HT-29 (cell line): ENCODE results near the gene GABARAPL2. TPM values are rescaled to one million over a fixed set of nuclear protein-coding genes. Genes with fewer than 3 reads are reported as not detected.
"Not testable (repeated sequence)": the region's sequence is repeated elsewhere in the genome, so short reads cannot be mapped to it uniquely, and the experiment has no call there.

Experiments used
- DNase-seq: peaks from one replicate; pipeline ENCODE4 v3.0.0-alpha.2; 2015; ENCODE audit warnings: low spot score
- total RNA-seq: library from RNA; depleted of rRNA; stranded (reverse); fragments of >200 nt; shearing (Covaris generic); gene quantifications from 2 replicates; pipeline ENCODE4 v1.2.3, GENCODE V29; 2014; rRNA removed

The GABARAPL2 gene, protein sequence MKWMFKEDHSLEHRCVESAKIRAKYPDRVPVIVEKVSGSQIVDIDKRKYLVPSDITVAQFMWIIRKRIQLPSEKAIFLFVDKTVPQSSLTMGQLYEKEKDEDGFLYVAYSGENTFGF
- total RNA-seq, result 33.0 and 34.3 TPM in 2 replicates

DNA sequence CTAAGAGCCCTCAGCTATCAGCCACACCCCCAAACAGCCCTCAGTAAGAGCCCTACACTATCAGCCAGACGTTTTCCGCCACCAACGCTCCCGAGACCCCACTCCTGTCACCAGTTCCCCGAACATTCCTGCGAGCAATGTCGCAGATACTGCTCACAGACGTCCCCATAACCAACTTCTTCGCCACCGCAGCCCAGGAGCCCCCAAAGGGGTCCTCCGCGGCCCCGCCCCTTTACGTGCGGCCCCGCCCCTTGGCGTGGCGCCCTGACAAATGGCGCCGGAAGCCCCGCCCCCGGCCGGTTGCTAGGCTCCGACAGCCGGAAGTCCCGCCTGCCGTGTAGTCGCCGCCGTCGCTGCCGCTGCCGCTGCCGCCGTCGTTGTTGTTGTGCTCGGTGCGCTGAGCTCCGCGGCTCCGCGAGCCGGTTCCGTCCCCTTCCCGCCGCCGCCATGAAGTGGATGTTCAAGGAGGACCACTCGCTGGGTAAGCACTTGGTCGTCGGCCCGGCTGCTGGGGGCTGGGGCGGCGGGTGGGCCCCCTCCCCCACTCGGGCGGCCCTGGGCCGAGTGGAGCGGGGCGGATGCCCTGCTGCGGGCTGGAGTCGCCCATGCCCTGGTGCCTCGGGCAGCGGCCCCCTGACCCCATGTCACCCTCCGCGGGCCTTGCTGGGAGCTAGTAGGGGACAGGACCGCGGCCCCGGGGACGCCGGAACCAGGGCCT is at the start of gene GABARAPL2:
GABARAPL2 (plus strand) TSS at position 340 of the 718 bp plus-strand sequence; CDS start at position 448, 108 bp downstream.
- peak; percentile 82 for DNase-seq

DNA sequence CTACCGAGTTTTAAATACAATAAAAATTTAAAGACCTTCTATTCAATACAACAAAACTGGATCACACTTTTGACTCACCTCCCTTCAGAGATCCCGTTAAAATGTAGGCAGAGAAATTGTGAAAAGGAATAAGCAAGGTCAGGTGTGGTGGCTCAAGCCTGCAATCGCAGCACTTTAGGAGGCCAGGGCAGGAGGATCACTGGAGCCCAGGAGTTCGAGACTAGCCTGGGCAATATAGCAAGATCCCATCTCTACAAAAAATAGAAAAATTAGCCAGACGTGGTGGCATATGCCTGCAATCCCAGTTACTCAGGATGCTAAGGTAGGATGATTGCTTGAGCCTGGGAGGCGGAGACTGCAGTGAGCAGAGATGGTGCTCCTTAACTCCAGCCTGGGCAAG is 47.0 kb upstream of the GABARAPL2 start:
- DNase-seq, result no peak

DNA sequence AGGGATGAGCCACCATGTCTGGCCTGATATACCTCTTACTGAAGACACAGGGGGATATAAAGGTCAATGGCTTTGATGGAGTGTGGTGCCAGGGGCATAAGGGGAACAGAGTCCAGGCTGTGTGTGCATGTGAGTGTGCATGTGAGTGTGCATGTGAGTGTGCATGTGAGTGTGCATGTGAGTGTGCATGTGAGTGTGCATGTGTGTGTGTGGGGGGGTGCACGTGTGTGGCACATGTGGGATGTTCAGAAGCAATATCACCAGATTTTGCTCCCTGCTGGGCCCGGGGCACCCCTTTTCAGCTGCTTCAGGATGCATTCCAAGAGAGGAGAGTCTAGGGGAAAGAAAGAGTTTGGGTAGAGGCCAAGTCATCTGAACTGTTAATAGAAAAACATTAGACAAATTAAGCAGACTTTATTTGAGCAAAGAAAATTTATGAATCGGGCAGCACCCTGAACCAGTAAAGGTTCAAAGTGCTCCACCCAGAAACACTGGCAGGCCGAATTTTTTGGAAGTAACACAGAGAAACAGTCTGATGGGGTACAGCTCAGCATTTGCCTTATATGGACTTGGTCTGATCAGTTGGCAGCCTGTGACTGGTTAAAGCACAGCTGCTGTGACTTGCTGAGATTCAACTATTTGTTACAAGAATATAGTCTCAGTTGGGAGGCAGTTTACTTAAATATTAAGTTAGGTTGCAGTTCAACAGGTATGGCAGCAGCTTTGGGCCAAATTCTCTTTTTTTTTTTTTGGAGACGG is 40.0 kb upstream of the GABARAPL2 start:
- no peak for DNase-seq

DNA sequence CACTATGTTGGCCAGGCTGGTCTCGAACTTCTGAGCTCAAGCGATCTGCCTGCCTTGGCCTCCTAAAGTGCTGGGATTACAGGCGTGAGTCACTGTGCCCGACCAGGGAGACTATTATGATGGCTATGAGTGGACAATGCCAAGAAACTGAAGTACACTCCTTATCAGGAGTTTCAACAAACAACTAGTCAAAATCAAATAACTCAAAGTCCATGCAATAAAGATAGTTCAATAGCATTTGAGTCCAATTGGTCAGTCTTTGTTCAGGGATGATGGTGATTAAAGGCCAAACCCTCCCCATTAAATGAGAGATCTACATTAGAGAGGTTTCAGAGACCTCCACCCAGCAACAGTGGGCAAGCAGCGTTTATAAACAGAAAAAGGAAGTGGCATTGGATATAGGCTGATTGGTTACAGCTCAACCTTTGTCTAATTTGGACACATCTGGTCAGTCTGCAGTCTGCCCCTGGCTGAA is 38.3 kb upstream of the GABARAPL2 start:
- DNase-seq, result peak; percentile 38

DNA sequence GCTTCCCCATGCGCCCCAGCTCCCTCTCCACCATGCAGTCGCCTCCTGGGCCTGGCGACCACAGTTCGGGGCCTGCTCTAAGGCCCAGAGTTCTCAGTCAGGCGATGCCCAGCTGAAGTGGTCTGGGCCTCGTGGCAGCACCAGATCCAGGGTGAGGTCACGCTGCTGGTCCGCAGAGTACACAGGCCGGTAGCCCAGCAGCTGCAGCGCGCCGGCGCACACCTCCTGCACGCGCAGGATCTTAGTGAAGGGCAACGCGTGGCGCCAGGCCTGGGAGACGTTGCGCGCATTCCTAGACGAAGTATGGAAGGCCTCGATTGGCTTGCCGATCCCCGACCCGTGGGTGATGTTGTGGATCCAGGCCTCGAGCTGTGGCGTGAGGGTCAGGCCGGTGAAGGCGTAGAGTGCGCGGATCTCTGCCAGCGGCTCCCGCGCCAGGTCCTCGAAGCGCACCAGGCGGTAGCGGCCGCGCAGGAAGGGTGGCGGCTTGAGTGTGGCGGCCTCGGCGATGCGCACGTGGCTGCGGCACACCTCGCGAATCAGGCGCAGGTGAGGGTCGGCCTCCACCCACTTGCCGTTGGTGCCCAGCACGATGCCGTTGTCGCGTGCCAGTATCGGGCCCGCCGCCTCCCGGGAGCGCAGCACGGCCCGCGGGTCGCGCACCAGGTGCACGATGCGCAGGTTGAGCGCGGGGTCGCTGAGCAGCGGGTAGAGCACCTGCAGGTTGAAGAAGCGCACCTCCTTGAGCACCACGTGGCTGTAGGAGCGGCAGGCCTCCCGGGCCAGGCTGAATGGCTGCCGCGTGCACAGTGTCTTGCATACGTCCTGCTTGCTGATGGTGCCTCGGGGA is 36.9 kb upstream of the GABARAPL2 start:
- DNase-seq, result no peak

DNA sequence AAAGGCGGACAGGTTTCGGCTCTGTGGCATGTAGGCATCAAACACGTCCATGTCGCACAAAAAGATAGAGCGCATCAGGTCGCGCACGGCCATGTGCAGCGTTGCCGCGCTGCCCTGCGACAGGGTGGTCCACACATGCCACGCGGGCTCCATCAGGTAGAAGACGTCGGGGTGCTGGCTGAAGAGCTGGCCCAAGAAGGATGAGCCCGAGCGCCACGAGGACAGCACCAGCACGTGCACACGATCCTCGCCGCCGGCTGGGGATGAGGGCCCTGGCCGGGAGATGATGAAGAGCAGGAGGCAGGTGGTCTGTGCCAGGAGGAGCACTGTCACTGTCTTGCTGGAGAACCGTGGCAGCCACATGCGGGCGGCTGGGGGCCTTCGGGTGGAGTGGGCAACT is 36.2 kb upstream of the GABARAPL2 start:
- no peak for DNase-seq

DNA sequence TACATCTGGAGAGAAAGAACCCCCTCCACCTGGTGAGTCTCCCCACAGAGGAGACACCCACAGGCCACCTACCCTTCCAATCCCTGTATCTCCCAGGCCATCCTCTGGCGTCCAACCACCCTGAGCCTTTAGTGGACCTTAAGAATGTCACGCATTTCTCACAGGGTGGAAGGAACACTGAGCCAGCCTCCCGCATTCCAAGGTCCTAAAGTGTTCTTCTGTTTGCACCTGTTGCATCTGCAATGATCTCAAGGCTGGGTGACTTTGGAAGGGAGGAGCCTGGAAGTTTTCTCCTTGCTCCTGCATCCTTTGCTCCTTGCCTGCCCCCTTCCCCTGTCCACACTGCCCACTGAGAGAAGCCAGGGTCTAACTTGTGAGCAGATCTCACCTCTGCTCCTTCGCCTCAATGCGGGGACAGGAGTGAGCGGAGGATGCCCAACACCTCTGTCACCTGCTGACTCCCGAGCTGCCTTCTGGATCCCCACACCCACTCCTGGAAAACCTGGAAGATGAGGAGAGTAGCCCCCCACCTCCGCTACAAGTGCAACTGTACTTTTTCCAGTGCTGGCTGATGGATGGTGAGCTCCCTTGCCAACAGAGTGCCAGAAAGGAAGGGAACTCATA is 33.9 kb upstream of the GABARAPL2 start:
- DNase-seq, result no peak

DNA sequence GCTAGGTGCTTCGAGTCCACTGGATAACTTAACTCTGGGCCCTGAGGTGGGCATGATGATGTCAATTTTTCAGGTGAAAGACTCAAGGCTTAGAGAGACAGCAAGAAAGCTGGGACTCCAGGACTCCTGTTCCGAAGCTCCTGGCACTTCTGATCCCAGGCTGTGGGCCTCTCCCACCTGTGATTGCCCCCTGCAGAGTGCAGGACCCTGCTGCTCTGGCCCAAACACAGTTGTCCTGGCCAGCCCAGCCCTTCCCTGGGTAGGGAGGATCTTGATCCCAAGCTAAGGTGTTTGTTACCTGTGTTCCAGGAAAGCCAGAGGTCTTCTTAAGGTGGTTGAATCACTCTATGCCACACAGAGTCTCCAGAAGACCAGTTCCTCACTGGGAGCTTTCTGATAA is 33.4 kb upstream of the GABARAPL2 start:
- DNase-seq, result no peak

DNA sequence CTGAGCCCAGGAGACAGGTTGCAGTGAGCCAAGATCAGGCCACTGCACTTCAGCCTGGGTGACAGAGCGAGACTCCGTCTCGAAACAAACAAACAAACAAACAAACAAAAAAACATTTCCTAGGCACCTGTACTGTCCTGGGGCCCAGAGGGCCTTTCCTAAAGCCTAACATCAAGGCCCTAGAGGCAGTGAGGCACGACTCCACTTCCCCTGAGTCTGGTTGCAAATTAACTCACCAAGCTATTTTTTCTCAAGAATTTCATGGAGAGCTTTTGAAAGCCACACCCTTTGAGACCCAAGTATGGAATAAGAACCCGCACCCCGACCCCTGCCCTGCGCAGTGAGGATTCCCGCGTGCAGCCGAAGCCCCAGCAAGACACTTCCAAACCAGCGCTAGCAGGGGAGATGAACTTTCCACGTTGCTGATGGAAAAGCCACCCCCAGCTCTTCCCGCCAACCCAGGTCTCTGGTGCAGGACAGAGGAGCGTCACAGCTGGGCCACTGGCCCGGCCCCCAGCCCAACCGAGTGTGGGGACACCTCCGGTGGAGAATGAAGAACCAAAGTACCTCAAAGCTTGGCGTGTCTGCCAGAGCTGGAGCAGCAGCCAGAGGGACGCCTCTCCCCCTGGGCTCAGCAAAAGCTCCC is 31.5 kb upstream of the GABARAPL2 start:
- DNase-seq, result no peak

DNA sequence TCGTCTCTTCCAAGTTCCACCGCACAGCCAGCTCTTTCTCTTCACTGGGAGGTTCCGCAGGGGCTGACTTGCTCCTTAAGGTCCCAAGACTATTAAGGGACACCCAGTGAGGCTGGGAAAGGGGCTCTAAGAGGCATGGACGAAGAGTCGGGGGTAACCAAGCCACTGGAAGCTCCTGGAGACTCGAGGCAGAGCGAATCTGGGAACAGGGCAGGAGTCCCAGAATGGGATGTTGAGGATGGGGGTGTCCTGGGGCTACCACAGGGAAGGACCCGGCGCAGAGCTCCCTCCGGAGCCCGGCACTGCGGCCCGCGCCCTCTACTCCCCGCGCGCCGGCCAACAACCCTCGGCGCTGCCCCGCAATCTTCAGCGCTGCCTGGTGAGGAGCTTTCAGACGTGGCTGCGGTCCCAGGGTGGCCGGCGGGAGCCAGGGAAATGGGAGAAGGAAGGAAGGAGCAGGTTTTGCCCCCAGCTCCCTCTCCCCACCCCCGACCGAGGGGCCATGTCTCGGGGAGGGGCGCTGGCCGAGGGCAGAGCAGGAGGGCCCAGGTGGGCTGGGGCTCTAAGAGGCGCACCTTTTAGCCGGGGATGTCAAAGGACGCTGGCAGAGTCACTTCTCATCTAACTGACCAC is 30.9 kb upstream of the GABARAPL2 start:
- DNase-seq, result no peak

DNA sequence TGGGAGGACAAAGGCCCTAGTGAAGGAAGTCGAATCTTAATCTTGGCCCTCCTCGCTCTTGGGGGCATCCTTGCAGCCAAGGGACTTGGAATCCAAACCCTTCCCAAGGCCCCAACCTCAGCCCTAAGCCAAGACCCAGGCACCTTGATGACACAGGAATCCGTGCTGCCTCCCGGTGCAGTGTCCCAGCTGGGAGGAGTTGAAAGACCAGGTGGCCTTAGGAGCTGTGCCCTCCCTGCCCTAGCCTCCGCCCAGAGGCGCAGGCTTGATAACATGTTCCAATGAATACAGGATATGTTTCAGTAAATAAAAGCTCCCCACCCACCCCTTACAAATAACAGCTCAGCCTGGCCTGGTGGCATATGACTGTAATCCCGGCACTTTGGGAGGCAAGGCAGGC is 30.3 kb upstream of the GABARAPL2 start, which contains the start of gene CHST5:
CHST5 (minus strand) TSS at position 208 of the 400 bp plus-strand sequence. CDS start 5,724 bp downstream, outside the sequence.
- peak; percentile 30 for DNase-seq

DNA sequence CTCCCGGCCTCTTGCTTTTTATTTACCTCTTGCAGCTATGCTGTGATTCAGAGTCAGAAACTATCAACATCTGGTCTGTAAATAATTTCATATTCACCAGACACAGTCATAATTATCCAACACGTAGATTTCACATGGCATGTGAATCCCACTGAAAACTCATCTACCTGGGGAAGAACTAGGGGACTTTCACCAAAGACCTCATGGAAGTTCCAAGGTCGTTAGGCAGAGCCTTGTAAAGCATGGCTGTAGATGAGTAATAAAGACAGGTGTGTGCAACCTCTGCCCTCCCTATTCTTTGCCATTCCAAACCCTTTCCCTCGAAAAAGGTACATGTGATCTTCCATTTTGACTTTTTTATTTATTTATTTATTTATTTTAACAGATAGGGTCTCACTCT is 28.4 kb upstream of the GABARAPL2 start:
- DNase-seq, result no peak

DNA sequence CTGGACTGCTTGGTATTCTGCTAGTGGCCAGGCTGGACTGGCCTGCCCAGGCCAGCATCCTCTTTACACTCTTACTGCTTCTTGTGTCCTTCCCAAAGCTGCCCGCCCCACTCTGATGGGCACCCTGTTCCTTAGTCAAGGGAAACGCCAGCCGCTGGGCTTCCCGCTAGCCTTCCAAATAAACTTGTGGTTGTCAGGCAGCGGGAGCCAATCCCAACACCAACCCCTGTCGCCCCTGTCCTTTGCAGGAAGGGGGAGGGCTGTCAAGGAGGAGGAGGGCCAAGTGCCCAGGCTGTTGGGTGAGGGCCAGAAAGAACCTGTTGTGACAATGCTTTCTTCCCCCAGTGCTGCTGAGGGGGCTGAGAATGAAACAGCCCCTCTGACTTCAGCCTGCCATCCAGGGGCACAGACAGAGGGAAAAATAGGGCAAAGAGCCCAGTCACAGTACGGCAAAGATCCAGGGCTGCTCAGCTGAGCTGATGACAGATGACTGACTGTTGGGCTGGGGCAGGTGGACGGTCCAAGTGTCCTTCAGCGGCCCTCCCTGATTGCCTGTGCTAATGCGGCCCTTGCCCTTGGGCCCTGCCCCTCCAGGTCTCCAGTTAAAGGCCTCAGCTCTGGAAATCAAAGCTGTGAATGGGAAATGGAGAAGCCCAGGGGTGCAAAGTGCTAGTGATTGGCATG is 27.2 kb upstream of the GABARAPL2 start:
- not testable (repeated sequence) for DNase-seq

DNA sequence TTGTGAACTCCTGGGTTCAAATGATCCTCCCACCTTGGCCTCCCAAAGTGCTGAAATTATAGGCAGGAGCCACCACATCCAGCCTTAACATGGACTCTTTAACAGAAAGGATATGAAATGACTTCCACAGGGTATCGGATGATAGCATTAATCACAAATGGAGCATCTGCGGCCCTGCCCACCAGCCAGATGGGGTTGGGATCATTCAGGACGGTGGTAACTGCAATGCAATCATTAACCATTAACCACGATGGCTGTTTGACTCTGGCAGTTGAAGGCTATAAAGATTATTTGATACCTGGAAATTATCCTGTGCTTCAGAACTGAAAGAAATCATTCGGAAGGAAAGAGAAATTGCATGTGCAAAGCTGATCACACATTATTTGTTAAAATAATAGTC is 24.9 kb upstream of the GABARAPL2 start:
- no peak for DNase-seq

DNA sequence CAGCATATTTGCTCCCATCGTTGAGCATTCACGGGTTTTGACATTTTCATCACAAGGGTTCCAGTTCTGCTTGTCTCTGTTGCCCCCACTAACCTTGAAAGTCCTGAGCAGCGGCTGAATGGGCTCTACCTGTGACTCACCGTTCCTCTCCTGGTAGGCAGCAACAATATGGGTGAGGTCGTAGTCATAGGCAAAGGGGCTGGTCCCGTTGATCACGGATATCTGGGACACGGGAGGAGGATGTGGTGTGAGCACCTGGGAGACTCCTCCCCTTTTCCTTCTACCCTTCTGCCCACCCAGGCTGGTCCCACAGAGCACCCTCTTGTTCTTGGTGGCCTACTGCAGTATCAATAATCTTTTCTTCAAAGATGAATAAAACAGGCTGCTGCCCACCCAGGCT is 23.7 kb upstream of the GABARAPL2 start:
- DNase-seq, result not testable (repeated sequence)

DNA sequence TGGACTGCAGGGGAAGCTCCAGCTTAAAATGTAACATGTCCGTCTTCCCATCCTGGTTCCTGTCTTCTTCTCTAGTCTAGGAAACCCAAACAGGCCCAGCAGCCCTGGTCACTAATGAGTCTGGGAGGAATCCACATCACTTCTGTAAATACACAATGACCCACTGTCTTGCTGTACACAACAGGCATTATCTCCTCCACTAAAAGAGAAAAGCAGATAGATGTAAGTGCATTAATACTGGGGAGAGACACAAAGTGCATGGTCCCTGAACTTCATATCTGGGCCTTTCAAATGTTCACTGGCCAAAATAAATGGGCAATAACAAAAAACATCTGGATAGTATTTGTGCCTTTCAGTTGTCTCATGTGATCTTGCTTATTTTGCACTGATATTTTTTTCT is 20.3 kb upstream of the GABARAPL2 start:
- not testable (repeated sequence) for DNase-seq

DNA sequence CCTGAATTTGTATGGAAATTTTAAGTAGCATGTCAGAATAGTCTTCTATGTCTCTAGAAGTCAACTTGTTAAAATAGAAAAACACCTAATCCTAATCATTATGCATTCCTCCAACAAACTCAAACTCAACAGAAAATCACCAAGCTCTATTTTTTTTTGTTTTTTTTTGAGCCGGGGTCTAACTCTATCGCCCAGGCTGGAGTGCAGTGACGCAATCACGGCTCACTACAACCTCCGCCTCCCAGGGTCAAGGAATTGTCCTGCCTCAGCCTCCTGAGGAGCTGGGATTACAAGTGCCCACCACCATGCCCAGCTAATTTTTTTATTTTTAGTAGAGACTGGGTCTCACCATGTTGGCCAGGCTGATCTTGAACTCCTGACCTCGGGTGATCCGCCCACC is 19.9 kb upstream of the GABARAPL2 start:
- DNase-seq, result no peak

DNA sequence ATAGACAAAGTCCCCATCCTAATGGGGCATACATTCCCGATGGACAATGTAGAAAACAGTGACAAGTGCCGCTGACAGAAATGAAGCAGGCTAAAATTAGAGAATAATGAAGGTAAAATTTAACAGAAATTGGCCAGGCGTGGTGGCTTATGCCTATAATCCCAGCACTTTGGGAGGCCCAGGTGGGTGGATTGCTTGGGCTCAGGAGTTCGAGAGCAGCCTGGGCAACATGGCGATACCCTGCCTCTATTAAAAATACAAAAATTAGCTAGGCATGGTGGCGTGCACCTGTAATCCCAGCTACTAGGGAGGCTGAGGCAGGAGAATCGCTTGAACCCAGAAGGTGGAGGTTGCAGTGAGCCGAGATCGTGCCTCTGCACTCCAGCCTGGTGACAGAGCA is 17.7 kb upstream of the GABARAPL2 start:
- not testable (repeated sequence) for DNase-seq

DNA sequence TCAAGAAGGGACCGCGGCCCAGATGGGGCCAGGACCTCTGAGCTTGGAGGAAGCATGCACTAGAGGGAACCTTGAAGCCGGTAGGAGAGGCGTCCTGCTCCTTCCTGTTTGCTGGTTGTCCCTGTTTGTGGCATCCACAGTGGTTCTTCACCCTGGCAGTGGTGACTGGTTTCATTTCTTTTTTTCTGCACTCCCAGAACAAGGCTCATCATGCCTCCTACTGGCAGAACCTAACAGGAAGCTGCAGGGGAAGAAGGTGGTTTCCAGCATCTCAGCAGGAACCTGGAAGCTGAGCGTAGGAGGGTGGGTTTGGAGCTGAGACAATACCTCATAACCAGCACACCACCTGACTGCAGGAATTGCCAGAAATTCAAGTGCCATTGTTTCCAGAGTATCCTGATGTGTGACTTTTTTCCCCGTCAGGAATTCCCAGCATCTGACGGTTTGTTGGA is 15.9 kb upstream of the GABARAPL2 start:
- DNase-seq, result peak; percentile 71
